ENCODE measurements around the gene GRID1. TPM values are rescaled to one million over a fixed set of nuclear protein-coding genes. Genes with fewer than 3 reads are reported as not detected.

GRID1 gene
- total RNA-seq, 3 donors from 2014 or later, result 2.3 to 8.5 (median 5.9) TPM

GRCh38 chr10:85786401-85786899 is 580.1 kb downstream of the GRID1 start:
- H3K36me3 ChIP-seq, result no peaks in the 10 kb centered on the region
- H3K4me1 ChIP-seq, result no peaks in the 10 kb centered on the region
- H3K27me3 ChIP-seq, result no peaks in the 10 kb centered on the region
- no peak overlapping the region for H3K27ac ChIP-seq
- intact Hi-C loops (cut with DNase I; ENCODE audit: low total_unique reads), result no loop called here
- TF ChIP-seq POLR2AphosphoS5 (IDR thresholded peaks at IDR 0.05), result no peak
- no peak for TF ChIP-seq CTCF (IDR thresholded peaks at IDR 0.05)
- no peak for TF ChIP-seq POLR2A (IDR thresholded peaks at IDR 0.05)
- no peak overlapping the region for H3K4me3 ChIP-seq
- DNase-seq (ENCODE audit: low spot score in 2 of 2), result no peak
- H3K9me3 ChIP-seq, result no peaks in the 10 kb centered on the region

- intact Hi-C loops (cut with DNase I; ENCODE audit: low total_unique reads), result no loop called here
- H3K27me3 ChIP-seq, result no peaks in the 10 kb centered on the region
- DNase-seq (ENCODE audit: low spot score in 2 of 2), result no peak
- no peak overlapping the region for H3K4me3 ChIP-seq
- no peaks in the 10 kb centered on the region for H3K4me1 ChIP-seq
- TF ChIP-seq POLR2AphosphoS5 (IDR thresholded peaks at IDR 0.05), result no peak
- no peak for TF ChIP-seq POLR2A (IDR thresholded peaks at IDR 0.05)
- TF ChIP-seq CTCF (IDR thresholded peaks at IDR 0.05), result no peak
- H3K27ac ChIP-seq, result no peak overlapping the region
- no peaks in the 10 kb centered on the region for H3K36me3 ChIP-seq
- H3K9me3 ChIP-seq, result no peaks in the 10 kb centered on the region
Measured at GRCh38 chr10:85784792-85785191, 581.8 kb downstream of the GRID1 start.

GRCh38 chr10:85781404-85781803 is 585.2 kb downstream of the GRID1 start:
- intact Hi-C loops (cut with DNase I; ENCODE audit: low total_unique reads), result no loop called here
- DNase-seq (ENCODE audit: low spot score in 2 of 2), result no peak
- H3K9me3 ChIP-seq, result no peaks in the 10 kb centered on the region
- no peaks in the 10 kb centered on the region for H3K27me3 ChIP-seq
- H3K27ac ChIP-seq, result no peak overlapping the region
- H3K4me1 ChIP-seq, result no peaks in the 10 kb centered on the region
- H3K4me3 ChIP-seq, result no peak overlapping the region
- no peak for TF ChIP-seq CTCF (IDR thresholded peaks at IDR 0.05)
- no peak for TF ChIP-seq POLR2AphosphoS5 (IDR thresholded peaks at IDR 0.05)
- TF ChIP-seq POLR2A (IDR thresholded peaks at IDR 0.05), result no peak
- no peaks in the 10 kb centered on the region for H3K36me3 ChIP-seq

- intact Hi-C loops (cut with DNase I; ENCODE audit: low total_unique reads), result no loop called here
- no peak for DNase-seq (ENCODE audit: low spot score in 2 of 2)
- no peak for TF ChIP-seq POLR2A (IDR thresholded peaks at IDR 0.05)
- TF ChIP-seq CTCF (IDR thresholded peaks at IDR 0.05), result no peak
- TF ChIP-seq POLR2AphosphoS5 (IDR thresholded peaks at IDR 0.05), result no peak
Measured at GRCh38 chr10:85778074-85778473, 588.5 kb downstream of the GRID1 start.

GRCh38 chr10:85767891-85768290 is 598.7 kb downstream of the GRID1 start:
- Histone ChIP-seq H3K4me1 (no peaks in the 10 kb centered on the region), H3K4me3 (no peak overlapping the region), H3K27me3 (no peaks in the 10 kb centered on the region), H3K27ac (no peak overlapping the region), H3K9me3 (peaks cover 9 to 10% of the 10 kb centered on the region in 2 donors), H3K36me3 (no peaks in the 10 kb centered on the region)
- intact Hi-C loops (cut with DNase I; ENCODE audit: low total_unique reads), result loop anchor here (10.0 kb wide), 1 partner anchor 983 kb away; no protein-coding TSS in a partner anchor
- no peak for DNase-seq (ENCODE audit: low spot score in 2 of 2)
- no peak for TF ChIP-seq POLR2AphosphoS5 (IDR thresholded peaks at IDR 0.05)
- no peak for TF ChIP-seq POLR2A (IDR thresholded peaks at IDR 0.05)
- no peak for TF ChIP-seq CTCF (IDR thresholded peaks at IDR 0.05)

More at GRCh38 chr10:85778074-85778473, 588.5 kb downstream of the GRID1 start:
- no peaks in the 10 kb centered on the region for H3K9me3 ChIP-seq
- H3K36me3 ChIP-seq, result no peaks in the 10 kb centered on the region
- no peak overlapping the region for H3K4me3 ChIP-seq
- no peaks in the 10 kb centered on the region for H3K27me3 ChIP-seq
- no peak overlapping the region for H3K27ac ChIP-seq
- no peaks in the 10 kb centered on the region for H3K4me1 ChIP-seq

Data from breast epithelium (tissue), 4 donors.